ENCODE measurements around the gene MUS81. TPM values are rescaled to one million over a fixed set of nuclear protein-coding genes. Genes with fewer than 3 reads are reported as not detected.
A peak's percentile ranks its signal among the peaks of the same experiment; 100 is the strongest.

The MUS81 gene
- total and polyA plus RNA-seq, 2 of the 13 experiments (the other 11 are each of a cell fraction or from before 2014, with no cell fraction given): 25.6 to 30.2 TPM

- TF ChIP-seq ZNF784 (CRISPR knock-in tag; IDR thresholded peaks at IDR 0.05; ENCODE audit: borderline replicate concordance) (peak; percentile 79; the same call in 1 of the 2 replicates), ZNF276 (CRISPR knock-in tag; IDR thresholded peaks at IDR 0.05; ENCODE audit: low read depth) (no peak), PCBP1 (IDR thresholded peaks at IDR 0.05; ENCODE audit: borderline replicate concordance, low read depth, low read length) (no peak), ZNF460 (CRISPR knock-in tag; IDR thresholded peaks at IDR 0.05; ENCODE audit: borderline replicate concordance) (no peak), ZNF660 (CRISPR knock-in tag; IDR thresholded peaks at IDR 0.05; ENCODE audit: borderline replicate concordance, low read depth) (no peak), ZUFSP (CRISPR knock-in tag; IDR thresholded peaks at IDR 0.05; ENCODE audit: borderline replicate concordance) (no peak), ZNF570 (CRISPR knock-in tag; IDR thresholded peaks at IDR 0.05; ENCODE audit: borderline replicate concordance) (no peak), BORCS8-MEF2B (CRISPR knock-in tag; IDR thresholded peaks at IDR 0.05) (0 out of 2 replicates have a peak, but pooled peaks have one; percentile 49), KDM5A (IDR thresholded peaks at IDR 0.05; ENCODE audit: borderline replicate concordance, low read length) (no peak), SRSF1 (optimal IDR thresholded peaks at IDR 0.05; ENCODE audit: low read depth, low read length) (no peak), KDM1A (CRISPR knock-in tag; IDR thresholded peaks at IDR 0.05) (peak; percentile 96), ZNF563 (CRISPR knock-in tag; IDR thresholded peaks at IDR 0.05) (0 out of 2 replicates have a peak, but pooled peaks have one; percentile 36), SSRP1 (CRISPR knock-in tag; IDR thresholded peaks at IDR 0.05) (no peak), ZNF430 (CRISPR knock-in tag; IDR thresholded peaks at IDR 0.05) (no peak), ZSCAN20 (CRISPR knock-in tag; IDR thresholded peaks at IDR 0.05; ENCODE audit: borderline replicate concordance) (no peak), ZNF205 (CRISPR knock-in tag; IDR thresholded peaks at IDR 0.05) (no peak), RFXANK (CRISPR knock-in tag; IDR thresholded peaks at IDR 0.05) (no peak), IRX3 (CRISPR knock-in tag; IDR thresholded peaks at IDR 0.05; ENCODE audit: borderline replicate concordance, low read depth) (no peak), ZNF446 (CRISPR knock-in tag; IDR thresholded peaks at IDR 0.05) (no peak), PAX8 (CRISPR knock-in tag; IDR thresholded peaks at IDR 0.05; ENCODE audit: borderline replicate concordance) (no peak), ZBTB8A (CRISPR knock-in tag; IDR thresholded peaks at IDR 0.05; ENCODE audit: borderline replicate concordance, low read depth) (no peak), HIVEP1 (CRISPR knock-in tag; IDR thresholded peaks at IDR 0.05) (no peak)
- TF ChIP-seq, protein P1, sequence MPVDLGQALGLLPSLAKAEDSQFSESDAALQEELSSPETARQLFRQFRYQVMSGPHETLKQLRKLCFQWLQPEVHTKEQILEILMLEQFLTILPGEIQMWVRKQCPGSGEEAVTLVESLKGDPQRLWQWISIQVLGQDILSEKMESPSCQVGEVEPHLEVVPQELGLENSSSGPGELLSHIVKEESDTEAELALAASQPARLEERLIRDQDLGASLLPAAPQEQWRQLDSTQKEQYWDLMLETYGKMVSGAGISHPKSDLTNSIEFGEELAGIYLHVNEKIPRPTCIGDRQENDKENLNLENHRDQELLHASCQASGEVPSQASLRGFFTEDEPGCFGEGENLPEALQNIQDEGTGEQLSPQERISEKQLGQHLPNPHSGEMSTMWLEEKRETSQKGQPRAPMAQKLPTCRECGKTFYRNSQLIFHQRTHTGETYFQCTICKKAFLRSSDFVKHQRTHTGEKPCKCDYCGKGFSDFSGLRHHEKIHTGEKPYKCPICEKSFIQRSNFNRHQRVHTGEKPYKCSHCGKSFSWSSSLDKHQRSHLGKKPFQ (CRISPR knock-in tag; IDR thresholded peaks at IDR 0.05; ENCODE audit: insufficient replicate concordance): no peak
These were observed 42.2 kb upstream of the MUS81 start (continued) for GRCh38 chr11:65817835-65818680.

Data from HepG2 (cell line).